LNCaP clone FGC (cell line): ENCODE measurements around the gene GBP5.
"Not testable (repeated sequence)": the region's sequence is repeated elsewhere in the genome, so short reads cannot be mapped to it uniquely, and the experiment has no call there.

ENCODE experiments used
- DNase-seq: peaks from one replicate; pipeline ENCODE4 v3.0.0-alpha.2; 2011; ENCODE audit warnings: low read depth
- H3K4me3 ChIP-seq: 2 replicates; pipeline ENCODE4 v1.5.1; 2011; ENCODE audit warnings: mild to moderate bottlenecking, low read depth, low read length, control low read depth
- TF ChIP-seq, protein P1 (sequence below): IDR thresholded peaks from 2 replicates; pipeline ENCODE4 v1.5.1; 2012; ENCODE audit warnings: mild to moderate bottlenecking; ENCODE audit not compliant: control insufficient read depth, insufficient read depth; ENCODE audit errors: extremely low read depth

GBP5 gene

DNA sequence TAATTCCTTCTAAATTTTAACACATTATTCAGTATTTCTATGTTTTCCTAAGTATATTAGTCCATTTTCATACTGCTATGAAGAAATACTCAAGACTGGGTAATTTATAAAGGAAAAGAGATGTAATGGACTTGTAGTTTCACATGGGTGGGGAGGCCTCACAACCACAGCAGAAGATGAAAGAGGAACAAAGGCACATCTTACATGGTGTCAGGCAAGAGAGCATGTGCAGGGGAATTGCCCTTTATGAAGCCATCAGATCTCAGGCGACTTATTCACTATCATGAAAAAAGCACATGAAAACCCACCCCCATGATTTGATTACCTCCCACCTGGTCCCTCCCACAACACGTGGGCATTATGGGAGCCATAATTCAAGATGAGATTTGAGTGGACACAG is 15.6 kb downstream of the GBP5 start:
- no peak for DNase-seq
- TF ChIP-seq, protein P1, sequence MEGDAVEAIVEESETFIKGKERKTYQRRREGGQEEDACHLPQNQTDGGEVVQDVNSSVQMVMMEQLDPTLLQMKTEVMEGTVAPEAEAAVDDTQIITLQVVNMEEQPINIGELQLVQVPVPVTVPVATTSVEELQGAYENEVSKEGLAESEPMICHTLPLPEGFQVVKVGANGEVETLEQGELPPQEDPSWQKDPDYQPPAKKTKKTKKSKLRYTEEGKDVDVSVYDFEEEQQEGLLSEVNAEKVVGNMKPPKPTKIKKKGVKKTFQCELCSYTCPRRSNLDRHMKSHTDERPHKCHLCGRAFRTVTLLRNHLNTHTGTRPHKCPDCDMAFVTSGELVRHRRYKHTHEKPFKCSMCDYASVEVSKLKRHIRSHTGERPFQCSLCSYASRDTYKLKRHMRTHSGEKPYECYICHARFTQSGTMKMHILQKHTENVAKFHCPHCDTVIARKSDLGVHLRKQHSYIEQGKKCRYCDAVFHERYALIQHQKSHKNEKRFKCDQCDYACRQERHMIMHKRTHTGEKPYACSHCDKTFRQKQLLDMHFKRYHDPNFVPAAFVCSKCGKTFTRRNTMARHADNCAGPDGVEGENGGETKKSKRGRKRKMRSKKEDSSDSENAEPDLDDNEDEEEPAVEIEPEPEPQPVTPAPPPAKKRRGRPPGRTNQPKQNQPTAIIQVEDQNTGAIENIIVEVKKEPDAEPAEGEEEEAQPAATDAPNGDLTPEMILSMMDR: no peak
- H3K4me3 ChIP-seq: no peak overlapping the region

DNA sequence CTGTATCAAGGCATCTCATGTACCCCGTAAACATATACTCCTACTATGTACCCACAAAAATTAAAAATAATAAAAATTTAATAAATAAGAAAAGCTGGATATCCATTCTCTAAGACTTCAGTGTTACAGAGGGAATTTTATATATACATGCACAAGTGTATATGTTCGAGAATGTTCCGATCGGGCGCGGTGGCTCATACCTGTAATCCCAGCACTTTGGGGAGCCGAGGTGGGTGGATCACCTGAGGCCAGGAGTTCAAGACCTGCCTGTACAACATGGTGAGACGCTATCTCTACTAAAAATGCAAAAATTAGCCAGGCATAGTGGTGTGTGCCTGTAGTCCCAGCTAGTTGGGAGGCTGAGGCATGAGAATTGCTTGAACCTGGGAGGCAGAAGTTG is 17.1 kb downstream of the GBP5 start:
- not testable (repeated sequence) for DNase-seq

GRCh38 chr1:89254658-89255287 is 17.9 kb downstream of the GBP5 start:
- DNase-seq: no peak
- TF ChIP-seq, protein P1: no peak
- H3K4me3 ChIP-seq: no peak overlapping the region

More for the DNA sequence above, 17.1 kb downstream of the GBP5 start:
- not testable (repeated sequence) for H3K4me3 ChIP-seq

GRCh38 chr1:89243046-89243445 is 29.6 kb downstream of the GBP5 start:
- TF ChIP-seq, protein P1: no peak
- no peak overlapping the region for H3K4me3 ChIP-seq
- no peak for DNase-seq
